Activated CD8-positive, alpha-beta T cell treated with anti-CD3 and anti-CD28 coated beads, Interleukin-2, amount 10 ng/mL, durations not matched to agents 7 days and 5 days (primary cell): Measurements from ENCODE around the gene PRPF31. TPM values are rescaled to one million over a fixed set of nuclear protein-coding genes. Genes with fewer than 3 reads are reported as not detected.

Experiments used
- total RNA-seq, 2 experiments: library from RNA; stranded (reverse); gene quantifications; one replicate each; pipeline ENCODE4 v1.2.3, GENCODE V29; 2021

The PRPF31 gene
- total RNA-seq, 2 experiments from 2014 or later, result 77.5 to 82.8 TPM

Other genes starting within 250 kb of the PRPF31 start
- gene MYADM, start 247.9 kb upstream of the PRPF31 start, total RNA-seq, result 10 to 100 TPM; 92.9 to 98.1 TPM
- gene PRKCG, start 233.6 kb upstream of the PRPF31 start, total RNA-seq, result not detected
- gene CACNG7, start 206.5 kb upstream of the PRPF31 start, total RNA-seq, result not detected
- gene CACNG8, start 152.8 kb upstream of the PRPF31 start, total RNA-seq, result not detected
- gene CACNG6, start 124.1 kb upstream of the PRPF31 start, total RNA-seq, result not detected
- not detected for gene VSTM1, start 51.9 kb upstream of the PRPF31 start, total RNA-seq
- not detected for gene TARM1, start 34.4 kb upstream of the PRPF31 start, total RNA-seq
- under 1 TPM; 0.34 to 0.42 TPM for gene OSCAR, start 15.0 kb upstream of the PRPF31 start, total RNA-seq
- gene NDUFA3, start 12.9 kb upstream of the PRPF31 start, total RNA-seq, result 100 to 1,000 TPM; 138 to 152 TPM
- 10 to 100 TPM; 50.9 to 51.4 TPM for gene TFPT, start 97 bp upstream of the PRPF31 start, total RNA-seq
- gene CNOT3, start 22.0 kb downstream of the PRPF31 start, total RNA-seq, result 10 to 100 TPM; 55.1 to 58.4 TPM
- 1 to 10 TPM; 6.6 to 7.5 TPM for gene LENG1, start 44.0 kb downstream of the PRPF31 start, total RNA-seq
- under 1 TPM; 0.55 to 0.76 TPM for gene TMC4, start 57.4 kb downstream of the PRPF31 start, total RNA-seq
- 10 to 100 TPM; 56.9 to 58.8 TPM for gene MBOAT7, start 73.8 kb downstream of the PRPF31 start, total RNA-seq
- gene TSEN34, start 75.6 kb downstream of the PRPF31 start, total RNA-seq, result 10 to 100 TPM; 11.2 to 11.9 TPM
- 1,000 to 10,000 TPM; 1,244 to 1,253 TPM for gene RPS9, start 85.1 kb downstream of the PRPF31 start, total RNA-seq
- gene LILRB3, start 107.3 kb downstream of the PRPF31 start, total RNA-seq, result 1 to 10 TPM; 1.1 to 1.5 TPM
- gene LILRA6, start 127.0 kb downstream of the PRPF31 start, total RNA-seq, result under 1 TPM in 1 of 2 experiments, not detected in 1; 0.18 TPM
- not detected for gene LILRB5, start 141.5 kb downstream of the PRPF31 start, total RNA-seq
- not detected for gene LILRB2, start 165.4 kb downstream of the PRPF31 start, total RNA-seq
- gene LILRA5, start 197.4 kb downstream of the PRPF31 start, total RNA-seq, result not detected
- not detected for gene LILRA4, start 223.4 kb downstream of the PRPF31 start, total RNA-seq
- gene LAIR1, start 249.2 kb downstream of the PRPF31 start, total RNA-seq, result 10 to 100 TPM; 92.8 to 97.6 TPM